GM21786 (cell line): ENCODE measurements around the gene E2F4.

Source experiments
- ATAC-seq: cut with Tn5 transposase; IDR thresholded peaks from one replicate; pipeline ENCODE4 v1.9.1; 2021; ENCODE audit not compliant: unreplicated experiment

Gene E2F4

GRCh38 chr16:67247192-67248072 is 55.5 kb downstream of the E2F4 start, which contains the start of gene FHOD1:
FHOD1 (minus strand) TSS chr16:67247481; CDS start chr16:67247410, 71 bp downstream.
- ATAC-seq = peak; percentile 35

- ATAC-seq = no peak
Measured at GRCh38 chr16:67248073-67248400, 56.1 kb downstream of the E2F4 start.
